KOPT-K1 (cell line): ENCODE measurements around the gene ITGA4.

Experiments used
- H3K27ac ChIP-seq: fragments of 200-600 bp; sonication (generic); 2 replicates; pipeline ENCODE4 v1.5.1; 2016; ENCODE audit warnings: antibody characterized with exemption, mild to moderate bottlenecking, low read depth, low read length; ENCODE audit not compliant: poor library complexity, severe bottlenecking
- H3K36me3 ChIP-seq: fragments of 200-600 bp; sonication (generic); 2 replicates; pipeline ENCODE4 v1.5.1; 2017; ENCODE audit warnings: antibody characterized with exemption, mild to moderate bottlenecking, low read length, moderate library complexity; ENCODE audit not compliant: insufficient read depth
- H3K9me3 ChIP-seq: fragments of 200-600 bp; sonication (generic); 2 replicates; pipeline ENCODE4 v1.5.1; 2017; ENCODE audit warnings: antibody characterized with exemption, low read length, mild to moderate bottlenecking; ENCODE audit not compliant: insufficient read depth, poor library complexity, severe bottlenecking

Gene ITGA4

DNA sequence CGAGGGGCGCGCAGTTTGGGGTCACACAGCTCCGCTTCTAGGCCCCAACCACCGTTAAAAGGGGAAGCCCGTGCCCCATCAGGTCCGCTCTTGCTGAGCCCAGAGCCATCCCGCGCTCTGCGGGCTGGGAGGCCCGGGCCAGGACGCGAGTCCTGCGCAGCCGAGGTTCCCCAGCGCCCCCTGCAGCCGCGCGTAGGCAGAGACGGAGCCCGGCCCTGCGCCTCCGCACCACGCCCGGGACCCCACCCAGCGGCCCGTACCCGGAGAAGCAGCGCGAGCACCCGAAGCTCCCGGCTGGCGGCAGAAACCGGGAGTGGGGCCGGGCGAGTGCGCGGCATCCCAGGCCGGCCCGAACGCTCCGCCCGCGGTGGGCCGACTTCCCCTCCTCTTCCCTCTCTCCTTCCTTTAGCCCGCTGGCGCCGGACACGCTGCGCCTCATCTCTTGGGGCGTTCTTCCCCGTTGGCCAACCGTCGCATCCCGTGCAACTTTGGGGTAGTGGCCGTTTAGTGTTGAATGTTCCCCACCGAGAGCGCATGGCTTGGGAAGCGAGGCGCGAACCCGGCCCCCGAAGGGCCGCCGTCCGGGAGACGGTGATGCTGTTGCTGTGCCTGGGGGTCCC, at the start of gene ITGA4:
TSS of gene ITGA4 (plus strand) at position 266 of the 620 bp plus-strand sequence. CDS start at position 535, 269 bp downstream.
- Histone ChIP-seq H3K27ac (peak within 1 kb of the TSS; percentile 100), H3K36me3 (peaks cover 42% of the 10 kb centered on the region), H3K9me3 (no peaks in the 10 kb centered on the region)

DNA sequence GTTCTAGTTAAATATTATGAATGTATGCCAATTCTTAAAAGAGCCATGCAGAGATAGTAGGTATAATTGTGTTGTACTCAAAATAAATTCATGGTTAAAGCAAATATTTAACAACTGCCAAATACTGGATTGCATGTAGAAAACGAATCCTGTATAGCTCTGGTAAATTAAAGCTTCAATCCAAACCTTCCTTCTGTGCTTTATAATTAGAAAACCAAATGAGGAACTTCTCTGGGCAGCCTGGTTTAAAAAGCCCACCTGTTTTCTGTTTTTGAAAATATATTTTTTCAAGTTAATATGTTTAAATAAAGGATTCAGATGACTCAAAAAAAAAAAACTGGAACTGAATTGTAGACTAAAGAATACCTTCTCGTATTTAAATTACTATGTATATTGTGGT, 48.3 kb upstream of the ITGA4 start:
- Histone ChIP-seq H3K36me3 (no peaks in the 10 kb centered on the region), H3K9me3 (peaks cover 14% of the 10 kb centered on the region), H3K27ac (no peak overlapping the region)

DNA sequence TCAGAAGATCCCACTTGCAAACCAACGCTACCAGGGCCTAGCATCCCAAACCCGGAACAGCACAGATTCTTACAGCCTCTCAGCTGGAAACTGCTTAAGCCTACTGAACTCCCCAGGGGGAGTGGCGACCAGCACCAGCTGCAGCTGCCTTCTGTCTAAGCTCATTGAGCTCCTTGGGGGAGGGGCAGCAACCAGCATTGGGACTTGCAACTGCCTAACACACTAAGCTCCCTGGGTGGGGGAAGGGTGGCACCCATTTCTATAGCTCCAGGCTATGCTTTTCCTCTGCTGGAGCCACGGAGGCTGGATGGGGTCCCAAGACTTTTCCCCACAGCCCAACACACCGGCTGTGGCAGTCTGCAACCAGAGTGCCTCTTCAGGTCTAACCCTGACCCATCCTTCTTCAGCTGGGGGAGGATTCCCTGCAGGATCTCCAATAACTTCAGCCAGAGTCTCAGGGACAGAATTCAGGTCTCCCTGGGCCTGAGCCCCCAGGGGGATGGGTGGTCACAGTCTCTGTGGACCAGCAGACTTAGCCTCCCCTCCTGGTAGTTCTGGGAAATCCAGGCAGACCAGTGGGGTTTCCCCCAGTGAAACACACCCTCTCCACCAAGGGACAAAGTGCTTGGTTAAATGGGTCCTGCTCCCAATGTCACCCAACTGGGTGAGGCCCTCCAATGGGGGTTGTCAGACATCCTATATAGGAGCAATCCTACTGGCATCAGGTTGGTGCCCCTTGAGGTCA, 45.9 kb upstream of the ITGA4 start:
- peaks cover 31% of the 10 kb centered on the region for H3K9me3 ChIP-seq
- H3K27ac ChIP-seq, result peak overlapping the region; percentile 97
- no peaks in the 10 kb centered on the region for H3K36me3 ChIP-seq

DNA sequence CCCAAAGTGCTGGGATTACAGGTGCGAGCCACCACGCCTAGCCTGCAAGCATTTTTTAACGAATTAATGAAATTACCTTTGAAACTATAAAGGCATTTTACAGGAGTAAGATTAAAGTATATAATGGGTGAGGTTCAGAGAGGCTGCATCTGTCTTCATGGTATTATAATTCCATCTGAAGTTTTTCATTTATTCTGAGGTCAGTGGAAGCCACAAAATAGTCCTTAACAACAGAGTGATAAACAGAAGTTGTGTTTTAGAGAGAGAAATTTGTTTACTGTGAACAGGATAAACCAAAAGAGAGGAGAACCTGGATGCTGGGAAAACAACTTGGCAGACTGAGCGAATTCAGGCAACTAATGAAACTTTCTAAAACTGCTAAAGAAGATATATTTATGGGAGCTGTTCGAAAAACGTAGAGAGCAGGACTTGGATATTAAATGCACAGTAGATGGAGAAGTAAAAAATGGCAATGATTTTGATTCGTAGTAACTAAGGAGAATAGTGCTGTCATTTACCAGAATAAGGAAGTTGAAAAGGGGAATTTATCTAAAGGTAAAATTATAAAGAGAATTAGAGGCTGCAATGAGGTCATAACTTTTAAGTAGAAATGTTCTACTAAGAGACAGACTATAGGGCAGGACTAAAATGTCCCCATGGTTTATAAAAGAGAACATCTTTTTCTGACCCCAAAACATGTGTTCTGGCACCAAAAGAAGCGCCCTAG, 37.9 kb upstream of the ITGA4 start:
- Histone ChIP-seq H3K27ac (peak overlapping the region; percentile 75), H3K9me3 (peaks cover 13% of the 10 kb centered on the region), H3K36me3 (no peaks in the 10 kb centered on the region)

DNA sequence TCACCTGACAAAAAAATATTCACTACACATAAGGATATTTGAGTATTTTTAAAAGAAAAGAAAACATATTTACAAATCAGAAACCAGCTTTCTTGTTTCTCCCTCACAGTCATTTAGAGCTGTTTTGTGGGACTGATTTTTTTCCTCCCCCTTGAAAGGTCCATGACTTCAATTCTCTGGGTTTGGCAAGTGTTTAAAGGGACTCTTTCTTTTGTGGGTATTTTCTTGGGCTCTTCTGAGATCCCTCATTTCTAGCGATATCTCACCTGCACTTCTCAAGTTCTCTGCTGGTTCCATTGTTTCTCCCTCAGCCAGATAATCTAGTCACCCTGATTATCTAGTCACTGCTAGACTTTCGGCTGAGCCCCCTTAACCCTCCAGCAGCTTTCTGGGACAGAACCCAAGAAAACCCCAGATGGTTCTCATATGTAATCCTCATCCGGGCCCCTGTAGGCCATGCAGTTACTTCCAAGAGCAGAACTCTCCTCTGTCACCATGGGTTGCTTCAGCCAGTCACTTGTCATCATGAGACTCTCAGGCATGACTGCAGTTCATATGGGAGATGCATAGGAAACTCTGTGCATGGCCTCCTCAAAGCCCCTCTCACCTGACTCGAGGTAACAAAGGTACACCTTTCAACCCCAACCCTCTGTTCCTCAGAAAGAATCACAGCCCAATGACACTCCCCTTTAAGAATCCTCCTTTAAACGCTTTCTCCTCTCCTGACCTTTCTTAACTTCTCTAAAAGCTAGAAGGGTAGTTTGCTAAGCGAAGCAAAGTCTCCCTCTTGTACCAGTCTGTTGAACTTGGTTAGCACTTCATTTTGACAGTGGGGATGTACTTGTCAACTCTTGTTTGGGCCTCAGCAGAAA, 36.7 kb upstream of the ITGA4 start:
- Histone ChIP-seq H3K9me3 (peaks cover 8% of the 10 kb centered on the region), H3K27ac (peak overlapping the region; percentile 75), H3K36me3 (no peaks in the 10 kb centered on the region)

DNA sequence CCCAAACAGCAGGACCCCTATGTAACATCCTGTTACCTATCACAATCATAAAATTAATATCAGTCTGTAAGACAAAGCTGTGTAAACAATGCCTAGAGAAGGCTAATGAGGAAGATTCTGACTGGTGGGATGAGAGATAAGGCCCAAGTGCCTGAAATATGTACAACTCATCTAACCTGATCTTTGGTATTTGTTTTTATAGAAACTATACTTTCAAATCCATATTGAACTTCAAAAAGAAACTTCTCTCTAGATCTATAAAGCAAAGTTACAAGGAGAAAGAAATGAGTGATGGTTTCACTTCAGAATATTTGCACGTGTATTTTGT, 36.1 kb upstream of the ITGA4 start:
- H3K9me3 ChIP-seq, result peaks cover 10% of the 10 kb centered on the region
- peak overlapping the region; percentile 75 for H3K27ac ChIP-seq
- 0 out of 2 replicates have a peak, but pooled peaks cover 2% of the 10 kb centered on the region for H3K36me3 ChIP-seq

DNA sequence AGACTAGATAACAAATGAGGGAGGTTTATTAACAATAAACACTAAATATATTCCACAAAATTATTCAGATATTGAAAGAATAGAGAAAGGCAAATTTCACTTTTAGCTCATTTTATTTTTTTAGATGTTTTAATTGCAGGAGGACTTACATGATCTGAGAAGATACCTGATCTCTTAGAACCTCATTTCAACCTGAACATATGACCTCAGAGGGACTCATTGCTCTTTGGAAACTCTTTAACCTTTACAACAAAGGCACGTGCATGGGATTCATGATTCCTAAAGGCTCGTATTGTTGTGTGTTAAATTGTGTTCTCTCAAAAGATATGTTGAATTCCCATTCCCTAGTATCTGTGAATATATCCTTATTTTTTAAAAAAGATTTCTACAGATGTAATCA, 35.7 kb upstream of the ITGA4 start:
- peak overlapping the region; percentile 75 for H3K27ac ChIP-seq
- H3K36me3 ChIP-seq, result 0 out of 2 replicates have a peak, but pooled peaks cover 4% of the 10 kb centered on the region
- H3K9me3 ChIP-seq, result peaks cover 14% of the 10 kb centered on the region

DNA sequence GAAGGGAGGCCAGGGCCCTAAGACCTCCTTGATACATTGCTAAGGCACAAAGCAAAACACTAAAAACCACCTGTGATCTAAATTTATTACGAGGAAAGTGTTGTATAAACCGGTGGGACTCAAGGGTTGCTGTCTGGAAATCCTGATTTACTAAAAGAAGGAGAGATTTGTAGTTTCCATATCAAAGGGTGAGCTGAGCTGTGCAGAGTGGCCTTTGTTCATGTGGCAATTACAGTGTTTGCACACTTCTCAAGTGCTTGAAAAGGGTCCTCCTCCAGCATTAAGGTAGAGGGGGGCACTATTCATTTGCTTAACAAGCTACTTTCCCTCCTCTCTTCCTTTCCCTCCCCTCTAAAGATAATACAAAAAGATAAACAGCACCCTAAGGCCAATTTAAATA, 30.5 kb upstream of the ITGA4 start:
- H3K36me3 ChIP-seq, result 0 out of 2 replicates have a peak, but pooled peaks cover 4% of the 10 kb centered on the region
- peaks cover 22% of the 10 kb centered on the region for H3K9me3 ChIP-seq
- peak overlapping the region; percentile 54 for H3K27ac ChIP-seq

DNA sequence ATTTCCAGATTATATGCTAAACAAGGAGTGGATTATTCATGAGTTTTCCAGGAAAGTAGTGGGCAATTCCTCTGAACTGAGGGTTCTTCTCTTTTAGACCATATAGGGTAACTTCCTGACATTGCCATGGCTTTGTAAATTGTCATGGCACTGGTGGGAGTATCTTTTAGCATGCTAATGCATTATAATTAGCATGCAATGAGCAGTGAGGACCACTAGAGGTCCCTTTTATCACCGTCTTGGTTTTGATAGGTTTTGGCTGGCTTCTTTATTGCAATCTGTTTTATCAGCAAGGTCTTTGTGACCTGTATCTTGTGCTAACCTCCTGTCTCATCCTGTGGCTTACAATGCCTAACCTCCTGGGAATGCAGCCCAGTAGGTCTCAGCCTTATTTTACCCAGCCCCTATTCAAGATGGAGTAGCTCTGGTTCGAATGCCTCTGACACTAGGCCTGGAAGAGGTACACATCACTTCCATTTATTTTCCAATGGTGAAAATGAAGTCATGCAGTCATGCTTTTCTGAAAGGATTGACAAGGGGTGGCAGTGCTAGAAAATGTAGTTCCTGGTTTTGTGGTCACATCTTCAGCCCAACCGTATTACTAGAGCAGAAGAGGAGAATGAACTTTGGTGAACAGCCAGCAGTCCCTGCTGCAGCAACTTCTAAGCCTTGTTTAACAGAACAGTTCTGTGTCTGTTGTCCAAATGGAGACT, 26.6 kb upstream of the ITGA4 start:
- Histone ChIP-seq H3K9me3 (peaks cover 39% of the 10 kb centered on the region), H3K36me3 (peaks cover 10% of the 10 kb centered on the region; the same call in 1 of the 2 replicates), H3K27ac (peak overlapping the region; percentile 89)

DNA sequence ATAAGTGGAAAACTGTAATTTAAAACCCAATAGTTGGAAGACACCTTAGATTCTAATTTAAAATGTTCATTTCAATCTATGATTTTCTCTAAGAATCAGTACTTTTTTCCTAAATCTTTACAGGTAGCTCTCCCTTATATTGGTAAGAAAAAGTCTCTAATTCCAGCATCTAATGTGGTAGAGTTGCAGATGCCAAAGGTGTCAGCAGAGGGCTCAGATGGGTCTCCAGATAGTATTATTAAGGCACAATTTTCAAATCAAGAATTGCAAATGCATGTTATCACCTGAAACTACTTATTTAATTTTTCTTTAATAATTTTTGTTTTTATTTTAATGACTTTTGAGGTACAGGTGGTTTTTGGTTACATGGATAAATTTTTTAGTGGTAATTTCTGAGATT, 25.5 kb upstream of the ITGA4 start:
- Histone ChIP-seq H3K36me3 (peaks cover 6% of the 10 kb centered on the region; the same call in 1 of the 2 replicates), H3K9me3 (peaks cover 30% of the 10 kb centered on the region), H3K27ac (peak overlapping the region; percentile 89)

DNA sequence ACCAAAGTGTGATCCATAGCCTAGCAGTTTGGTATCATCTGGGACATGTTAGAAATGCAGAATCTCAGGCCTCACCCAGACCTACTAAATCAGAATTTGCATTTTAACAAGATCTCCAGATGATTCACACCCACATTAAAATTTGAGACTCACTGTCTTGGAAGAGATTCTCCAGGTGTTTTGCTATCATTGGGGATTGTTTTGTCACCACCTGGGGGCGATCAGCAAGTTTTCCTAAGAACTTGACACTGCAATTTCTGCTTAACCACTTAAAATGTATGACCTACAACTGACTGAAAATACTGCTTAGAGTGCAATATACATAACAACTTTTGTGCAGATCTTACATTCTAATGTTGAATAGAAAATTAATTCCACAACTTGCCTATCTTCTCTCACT, 18.9 kb upstream of the ITGA4 start:
- Histone ChIP-seq H3K27ac (peak overlapping the region; percentile 97), H3K9me3 (peaks cover 24% of the 10 kb centered on the region), H3K36me3 (peaks cover 6% of the 10 kb centered on the region; the same call in 1 of the 2 replicates)

DNA sequence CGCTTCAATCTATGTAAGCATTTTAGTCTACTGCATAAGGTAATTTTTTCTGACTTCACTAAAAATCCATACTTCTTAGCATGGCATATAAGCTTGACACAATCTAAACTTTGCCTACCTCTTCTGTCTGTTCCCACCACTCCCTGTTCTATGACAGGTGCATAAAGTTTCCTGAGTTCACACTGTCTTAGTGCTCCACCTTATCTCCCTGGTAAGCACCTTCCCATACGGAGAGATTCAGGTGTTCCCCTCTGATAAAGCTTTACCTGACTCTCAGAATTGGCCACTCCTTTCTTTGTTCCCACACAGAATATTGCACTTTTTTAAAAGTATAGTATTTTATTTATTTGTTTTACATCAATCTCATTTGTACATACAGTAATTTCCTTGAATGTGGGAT, 16.8 kb upstream of the ITGA4 start:
- Histone ChIP-seq H3K9me3 (peaks cover 4% of the 10 kb centered on the region), H3K27ac (peak overlapping the region; percentile 97), H3K36me3 (no peaks in the 10 kb centered on the region; the same call in 1 of the 2 replicates)

DNA sequence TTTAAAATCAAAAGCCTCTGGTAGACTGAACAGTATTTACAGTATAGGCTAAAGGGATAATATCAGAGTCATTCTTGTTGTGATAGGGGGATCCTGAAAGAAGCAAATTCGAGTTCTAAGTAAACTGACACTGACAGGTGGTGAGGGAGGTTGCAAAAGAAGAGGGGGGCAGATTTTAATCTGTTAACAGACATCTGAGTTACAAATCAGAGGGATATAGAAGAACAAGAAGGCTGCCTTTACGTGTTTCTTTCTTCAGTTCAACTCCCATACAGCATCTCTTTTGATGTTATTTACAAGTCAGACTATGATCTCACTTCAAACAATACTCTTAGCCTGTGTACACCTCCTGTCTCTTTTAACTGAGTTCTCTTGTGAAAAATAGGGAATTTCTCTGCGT, 16.3 kb upstream of the ITGA4 start:
- Histone ChIP-seq H3K36me3 (no peaks in the 10 kb centered on the region), H3K27ac (peak overlapping the region; percentile 97), H3K9me3 (no peaks in the 10 kb centered on the region)

DNA sequence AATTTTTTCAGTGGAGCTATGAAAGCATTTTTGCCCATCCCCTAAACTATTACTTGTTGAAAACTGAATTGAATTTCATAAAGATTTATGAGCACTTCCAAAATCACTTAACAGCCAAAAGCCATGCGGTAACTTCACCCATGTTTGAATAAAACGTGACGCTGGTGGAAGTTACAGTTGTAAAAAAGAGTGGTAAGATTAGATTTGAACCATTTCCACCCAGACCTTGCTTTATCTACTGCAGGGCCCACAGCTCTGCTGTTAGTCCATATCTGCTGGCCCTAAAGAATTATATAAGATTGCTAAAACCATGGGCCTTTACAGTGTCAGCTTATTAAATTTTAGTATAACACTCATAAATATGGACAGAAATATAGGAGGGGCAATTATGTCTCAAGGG, 15.5 kb upstream of the ITGA4 start:
- no peaks in the 10 kb centered on the region for H3K36me3 ChIP-seq
- H3K9me3 ChIP-seq, result no peaks in the 10 kb centered on the region
- peak overlapping the region; percentile 97 for H3K27ac ChIP-seq
